ENCODE measurements around the gene KNTC1. TPM values are rescaled to one million over a fixed set of nuclear protein-coding genes. Genes with fewer than 3 reads are reported as not detected.
"Not testable (repeated sequence)": the region's sequence is repeated elsewhere in the genome, so short reads cannot be mapped to it uniquely, and the experiment has no call there.

The KNTC1 gene, protein sequence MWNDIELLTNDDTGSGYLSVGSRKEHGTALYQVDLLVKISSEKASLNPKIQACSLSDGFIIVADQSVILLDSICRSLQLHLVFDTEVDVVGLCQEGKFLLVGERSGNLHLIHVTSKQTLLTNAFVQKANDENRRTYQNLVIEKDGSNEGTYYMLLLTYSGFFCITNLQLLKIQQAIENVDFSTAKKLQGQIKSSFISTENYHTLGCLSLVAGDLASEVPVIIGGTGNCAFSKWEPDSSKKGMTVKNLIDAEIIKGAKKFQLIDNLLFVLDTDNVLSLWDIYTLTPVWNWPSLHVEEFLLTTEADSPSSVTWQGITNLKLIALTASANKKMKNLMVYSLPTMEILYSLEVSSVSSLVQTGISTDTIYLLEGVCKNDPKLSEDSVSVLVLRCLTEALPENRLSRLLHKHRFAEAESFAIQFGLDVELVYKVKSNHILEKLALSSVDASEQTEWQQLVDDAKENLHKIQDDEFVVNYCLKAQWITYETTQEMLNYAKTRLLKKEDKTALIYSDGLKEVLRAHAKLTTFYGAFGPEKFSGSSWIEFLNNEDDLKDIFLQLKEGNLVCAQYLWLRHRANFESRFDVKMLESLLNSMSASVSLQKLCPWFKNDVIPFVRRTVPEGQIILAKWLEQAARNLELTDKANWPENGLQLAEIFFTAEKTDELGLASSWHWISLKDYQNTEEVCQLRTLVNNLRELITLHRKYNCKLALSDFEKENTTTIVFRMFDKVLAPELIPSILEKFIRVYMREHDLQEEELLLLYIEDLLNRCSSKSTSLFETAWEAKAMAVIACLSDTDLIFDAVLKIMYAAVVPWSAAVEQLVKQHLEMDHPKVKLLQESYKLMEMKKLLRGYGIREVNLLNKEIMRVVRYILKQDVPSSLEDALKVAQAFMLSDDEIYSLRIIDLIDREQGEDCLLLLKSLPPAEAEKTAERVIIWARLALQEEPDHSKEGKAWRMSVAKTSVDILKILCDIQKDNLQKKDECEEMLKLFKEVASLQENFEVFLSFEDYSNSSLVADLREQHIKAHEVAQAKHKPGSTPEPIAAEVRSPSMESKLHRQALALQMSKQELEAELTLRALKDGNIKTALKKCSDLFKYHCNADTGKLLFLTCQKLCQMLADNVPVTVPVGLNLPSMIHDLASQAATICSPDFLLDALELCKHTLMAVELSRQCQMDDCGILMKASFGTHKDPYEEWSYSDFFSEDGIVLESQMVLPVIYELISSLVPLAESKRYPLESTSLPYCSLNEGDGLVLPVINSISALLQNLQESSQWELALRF (N-terminal part only)
- total RNA-seq = 26.2 TPM

DNA sequence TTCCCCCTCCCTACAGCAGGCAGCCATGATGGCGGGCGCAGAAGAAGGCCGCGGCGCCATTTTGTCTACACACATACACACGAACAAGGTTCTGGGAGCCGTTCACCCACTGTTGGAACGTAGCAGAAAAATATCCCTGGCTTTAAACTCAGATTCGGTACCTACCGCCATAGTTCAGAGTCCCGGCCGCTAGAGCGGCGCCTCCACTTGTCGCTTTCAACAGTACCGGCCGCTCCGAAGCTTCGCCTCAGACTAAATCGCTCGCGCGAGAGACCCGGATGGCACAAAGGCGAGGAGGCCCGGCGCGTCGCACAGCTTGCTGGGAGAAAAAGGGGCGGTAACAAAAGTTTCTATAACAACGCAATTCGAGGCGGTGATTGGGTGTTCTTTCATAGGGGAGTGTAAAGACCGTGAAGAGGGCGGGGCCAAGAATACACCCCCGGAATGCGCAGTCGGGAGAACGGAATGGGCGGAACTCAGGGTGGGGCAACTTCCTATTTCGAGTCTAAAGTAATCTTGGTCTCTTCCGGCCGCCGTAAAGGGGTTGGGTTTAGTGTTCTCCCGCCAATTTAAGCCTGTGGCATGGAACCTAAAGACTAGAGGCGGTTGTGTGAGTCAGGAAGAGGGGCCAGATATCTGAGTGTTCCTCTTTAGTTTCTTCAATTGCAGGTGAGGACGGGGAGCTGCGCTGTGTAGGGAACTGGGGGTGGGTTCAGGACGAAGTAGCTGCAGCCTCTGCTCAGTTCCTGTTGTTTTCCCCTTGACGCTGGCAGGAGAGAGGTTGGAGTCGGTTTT, at the start of gene KNTC1, which contains the start of gene RSRC2:
KNTC1 (plus strand) TSS at position 567 of the 795 bp plus-strand sequence. CDS start 2,815 bp downstream, outside the sequence.
RSRC2 (minus strand) TSS at position 254 of the 795 bp plus-strand sequence; CDS start at position 171, 83 bp downstream.
- Histone ChIP-seq H3K9me3 (ENCODE audit: low read depth, low read length) (no peaks in the 10 kb centered on the region), H3K4me1 (ENCODE audit: insufficient read depth, low read length) (peaks cover 41% of the 10 kb centered on the region), H3K27me3 (ENCODE audit: insufficient read depth, low read length) (no peaks in the 10 kb centered on the region), H3K4me3 (ENCODE audit: low read length) (peak within 1 kb of the TSS; percentile 100)

DNA sequence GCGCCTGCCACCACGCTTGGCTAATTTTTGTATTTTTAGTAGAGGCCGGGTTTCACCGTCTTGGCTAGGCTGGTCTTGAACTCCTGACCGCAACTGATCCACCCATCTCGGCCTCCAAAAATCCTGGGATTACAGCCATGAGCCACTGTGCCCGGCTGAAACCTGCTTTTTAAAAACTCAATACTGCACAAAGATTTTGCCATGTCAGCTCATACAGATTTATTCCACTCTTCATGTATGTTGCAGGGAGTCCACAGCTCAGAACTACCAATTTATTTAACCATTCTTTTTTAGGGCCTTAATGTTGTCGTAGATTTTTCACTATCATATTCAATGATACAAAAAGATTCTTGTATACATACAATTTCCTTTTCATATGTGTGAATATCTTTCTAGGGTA, 46.3 kb upstream of the KNTC1 start:
- Histone ChIP-seq H3K4me1 (ENCODE audit: insufficient read depth, low read length) (no peaks in the 10 kb centered on the region), H3K27me3 (ENCODE audit: insufficient read depth, low read length) (no peaks in the 10 kb centered on the region), H3K4me3 (ENCODE audit: low read length) (no peak overlapping the region), H3K9me3 (ENCODE audit: low read depth, low read length) (no peaks in the 10 kb centered on the region)

DNA sequence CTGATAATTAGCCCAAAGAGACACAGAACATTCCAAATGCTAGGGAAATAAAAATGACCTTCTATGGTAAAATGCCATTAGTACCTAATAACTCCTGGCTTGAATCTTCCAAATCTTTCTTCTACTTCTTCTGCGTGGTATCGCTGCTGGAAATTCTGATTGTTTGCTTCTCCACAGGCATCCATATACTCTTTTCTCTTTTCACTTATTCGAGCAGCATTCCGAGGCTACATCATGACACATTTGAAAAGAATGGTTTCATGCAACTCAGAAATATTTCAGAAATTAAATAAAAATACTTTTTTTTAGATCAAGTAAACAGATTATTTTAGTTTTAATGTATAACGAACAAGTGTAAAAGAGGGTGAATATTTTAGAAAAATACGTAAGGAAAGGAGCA, 45.2 kb upstream of the KNTC1 start:
- H3K4me1 ChIP-seq (ENCODE audit: insufficient read depth, low read length) = no peaks in the 10 kb centered on the region
- no peaks in the 10 kb centered on the region for H3K9me3 ChIP-seq (ENCODE audit: low read depth, low read length)
- H3K27me3 ChIP-seq (ENCODE audit: insufficient read depth, low read length) = no peaks in the 10 kb centered on the region
- H3K4me3 ChIP-seq (ENCODE audit: low read length) = no peak overlapping the region

DNA sequence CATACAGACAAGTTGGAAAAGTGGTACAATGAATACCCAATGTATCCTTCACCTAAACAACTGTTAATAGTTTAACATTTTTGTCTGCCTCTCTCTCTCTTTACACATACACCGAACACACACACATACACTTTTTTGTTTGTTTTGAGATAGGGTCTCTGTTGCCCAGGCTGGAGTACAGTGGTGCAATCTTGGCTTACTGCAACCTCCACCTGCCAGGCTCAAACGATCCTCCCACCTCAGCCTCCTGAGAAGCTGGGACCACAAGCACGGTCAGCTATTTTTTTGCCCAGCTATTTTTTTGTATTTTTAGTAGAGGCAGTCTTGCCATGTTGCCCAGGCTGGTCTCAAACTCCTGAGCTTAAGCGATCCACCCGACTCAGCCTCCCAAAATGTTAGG, 43.1 kb upstream of the KNTC1 start:
- no peaks in the 10 kb centered on the region for H3K9me3 ChIP-seq (ENCODE audit: low read depth, low read length)
- H3K4me3 ChIP-seq (ENCODE audit: low read length) = no peak overlapping the region
- H3K27me3 ChIP-seq (ENCODE audit: insufficient read depth, low read length) = no peaks in the 10 kb centered on the region
- no peaks in the 10 kb centered on the region for H3K4me1 ChIP-seq (ENCODE audit: insufficient read depth, low read length)

DNA sequence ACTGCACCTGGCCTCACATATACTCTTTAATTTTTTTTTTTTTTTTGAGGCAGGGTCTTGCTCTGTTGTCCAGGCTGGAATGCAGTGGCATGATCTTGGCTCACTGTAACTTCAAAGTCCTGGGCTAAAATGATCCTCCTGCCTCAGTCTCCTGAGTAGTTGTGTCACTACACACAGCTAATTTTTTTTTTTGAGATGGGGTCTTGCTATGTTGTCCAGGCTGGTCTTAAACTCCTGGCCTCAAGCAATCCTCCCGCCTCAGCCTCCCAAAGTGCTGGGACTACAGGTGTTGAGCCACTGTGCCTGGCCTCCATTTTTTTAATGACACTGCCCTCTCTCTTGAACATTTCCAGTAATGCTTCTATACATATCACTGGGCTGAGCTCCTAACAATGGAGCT, 42.7 kb upstream of the KNTC1 start:
- not testable (repeated sequence) for H3K9me3 ChIP-seq (ENCODE audit: low read depth, low read length); H3K4me3 ChIP-seq (ENCODE audit: low read length); H3K4me1 ChIP-seq (ENCODE audit: insufficient read depth, low read length); H3K27me3 ChIP-seq (ENCODE audit: insufficient read depth, low read length)

DNA sequence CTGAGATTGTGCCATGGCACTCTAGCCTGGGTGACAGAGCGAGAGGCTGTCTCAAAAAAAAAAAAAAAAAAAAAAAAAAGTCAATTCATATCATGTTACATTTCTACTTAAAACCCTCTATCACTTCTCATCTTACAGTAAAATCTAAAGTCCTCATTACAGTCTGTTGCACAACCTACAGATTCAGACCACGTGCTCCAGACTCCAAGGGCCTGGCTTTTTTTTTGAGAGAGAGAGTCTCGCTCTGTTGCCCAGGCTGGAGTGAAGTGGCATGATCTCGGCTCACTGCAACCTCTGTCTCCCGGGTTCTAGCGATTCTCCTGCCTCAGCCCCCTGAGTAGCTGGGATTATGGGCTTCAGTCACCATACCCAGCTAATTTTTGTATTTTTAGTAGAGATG, 40.7 kb upstream of the KNTC1 start:
- not testable (repeated sequence) for H3K27me3 ChIP-seq (ENCODE audit: insufficient read depth, low read length); H3K4me3 ChIP-seq (ENCODE audit: low read length); H3K9me3 ChIP-seq (ENCODE audit: low read depth, low read length); H3K4me1 ChIP-seq (ENCODE audit: insufficient read depth, low read length)

DNA sequence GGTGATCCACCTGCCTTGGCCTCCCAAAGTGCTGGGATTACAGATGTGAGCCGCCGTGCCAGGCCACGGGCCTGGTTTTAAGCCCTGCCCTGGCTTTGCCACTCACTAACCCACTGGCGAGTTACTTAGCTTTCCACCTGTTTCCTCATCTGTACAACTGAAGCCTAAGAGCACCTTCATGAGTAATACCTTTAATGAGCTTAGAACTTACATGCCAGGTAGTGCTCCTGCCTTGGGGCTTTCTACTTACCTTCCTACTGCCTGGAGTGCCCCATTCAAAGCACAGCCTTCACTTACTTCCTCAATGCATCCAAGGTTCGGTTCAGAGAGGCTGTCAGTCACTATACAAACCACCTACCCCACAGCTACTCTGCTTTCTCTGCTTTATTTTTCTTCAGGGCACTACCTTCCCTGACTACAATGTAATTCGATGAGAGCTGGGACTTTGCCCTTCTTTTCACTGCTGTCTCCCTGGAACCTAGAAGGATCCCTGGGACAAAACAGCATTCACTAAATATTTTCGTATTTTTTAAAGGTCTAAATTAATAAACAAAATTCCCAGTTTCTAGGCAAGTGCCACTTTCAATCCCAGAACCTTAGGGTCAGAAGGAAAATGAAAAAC, 40.1 kb upstream of the KNTC1 start:
- Histone ChIP-seq H3K4me1 (ENCODE audit: insufficient read depth, low read length) (no peaks in the 10 kb centered on the region), H3K4me3 (ENCODE audit: low read length) (no peak overlapping the region), H3K9me3 (ENCODE audit: low read depth, low read length) (no peaks in the 10 kb centered on the region), H3K27me3 (ENCODE audit: insufficient read depth, low read length) (no peaks in the 10 kb centered on the region)

DNA sequence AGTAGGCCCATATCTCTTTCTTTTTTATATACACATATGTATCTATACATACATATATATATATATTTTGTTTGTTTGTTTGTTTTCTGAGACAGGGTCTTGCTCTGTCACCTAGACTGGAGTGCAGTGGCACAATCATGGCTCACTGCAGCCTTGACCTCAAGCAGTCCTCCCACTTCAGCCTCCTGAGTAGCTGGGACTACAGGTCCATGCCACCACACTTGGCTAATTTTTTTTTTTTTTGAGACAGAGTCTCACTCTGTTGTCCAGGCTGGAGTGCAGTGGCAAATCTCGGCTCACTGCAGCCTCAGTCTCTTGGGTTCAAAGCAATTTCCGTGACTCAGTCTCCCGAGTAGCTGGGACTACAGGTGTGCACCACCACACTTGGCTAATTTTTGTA, 39.2 kb upstream of the KNTC1 start:
- H3K27me3 ChIP-seq (ENCODE audit: insufficient read depth, low read length); H3K9me3 ChIP-seq (ENCODE audit: low read depth, low read length); H3K4me1 ChIP-seq (ENCODE audit: insufficient read depth, low read length); H3K4me3 ChIP-seq (ENCODE audit: low read length): not testable (repeated sequence)

DNA sequence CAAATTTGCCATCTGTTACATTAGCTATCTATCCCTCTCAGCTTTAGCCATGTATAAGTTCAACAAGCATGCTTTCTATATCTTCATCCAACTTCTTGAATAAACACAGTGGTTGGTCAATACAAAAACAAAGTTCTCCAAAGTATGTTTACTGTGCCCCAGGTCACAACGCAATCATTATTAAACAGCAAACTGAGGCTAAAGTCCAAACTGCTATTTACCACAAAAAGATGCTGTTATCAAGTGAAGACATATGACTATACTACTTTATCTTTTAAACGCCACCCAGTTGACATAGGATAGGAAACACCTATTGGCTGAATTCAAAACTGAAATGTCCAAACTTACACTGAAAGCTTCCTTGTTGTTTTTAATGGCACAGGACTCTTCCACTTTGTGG, 38.0 kb upstream of the KNTC1 start:
- Histone ChIP-seq H3K9me3 (ENCODE audit: low read depth, low read length) (no peaks in the 10 kb centered on the region), H3K4me3 (ENCODE audit: low read length) (no peak overlapping the region), H3K27me3 (ENCODE audit: insufficient read depth, low read length) (no peaks in the 10 kb centered on the region)

DNA sequence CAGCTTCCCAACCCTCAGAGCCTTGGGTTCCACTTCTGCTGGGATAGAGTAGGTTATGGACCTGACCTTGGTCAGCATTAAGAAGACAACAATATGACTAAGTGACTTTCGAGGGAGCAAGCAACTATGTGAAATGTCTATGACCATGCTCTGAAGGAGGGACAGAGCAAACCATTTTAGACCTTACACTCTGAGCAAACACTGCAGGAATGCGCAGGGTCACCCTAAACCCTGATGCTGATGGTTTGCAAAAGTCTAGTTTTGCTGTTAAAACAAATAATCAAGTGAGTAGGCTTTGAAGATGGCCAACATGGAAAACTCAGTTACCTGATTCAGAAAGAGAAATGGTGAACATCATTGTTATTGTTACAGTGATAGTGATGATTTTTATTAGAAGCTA, 35.1 kb upstream of the KNTC1 start:
- peaks cover 5% of the 10 kb centered on the region for H3K4me1 ChIP-seq (ENCODE audit: insufficient read depth, low read length)
- no peaks in the 10 kb centered on the region for H3K9me3 ChIP-seq (ENCODE audit: low read depth, low read length)
- no peak overlapping the region for H3K4me3 ChIP-seq (ENCODE audit: low read length)
- no peaks in the 10 kb centered on the region for H3K27me3 ChIP-seq (ENCODE audit: insufficient read depth, low read length)

More for the DNA sequence above, 38.0 kb upstream of the KNTC1 start:
- H3K4me1 ChIP-seq (ENCODE audit: insufficient read depth, low read length) = no peaks in the 10 kb centered on the region

DNA sequence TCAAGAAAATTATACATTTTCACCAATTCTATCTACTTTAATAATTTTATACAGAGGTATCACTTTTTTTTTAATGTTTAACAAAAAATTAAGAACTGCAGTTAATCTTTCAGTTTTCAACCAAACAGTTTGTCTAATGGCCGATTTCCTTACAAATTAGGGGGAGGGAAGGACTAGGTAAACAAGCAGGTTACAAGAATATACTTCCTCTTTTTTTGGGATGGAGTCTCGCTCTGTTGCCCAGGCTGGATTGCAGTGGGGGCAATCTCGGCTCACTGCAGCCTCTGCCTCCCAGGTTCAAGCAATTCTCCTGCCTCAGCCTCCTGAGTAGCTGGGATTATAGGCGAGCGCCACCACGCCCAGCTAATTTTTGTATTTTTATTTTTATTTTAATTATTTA, 33.8 kb upstream of the KNTC1 start:
- not testable (repeated sequence) for H3K9me3 ChIP-seq (ENCODE audit: low read depth, low read length)

DNA sequence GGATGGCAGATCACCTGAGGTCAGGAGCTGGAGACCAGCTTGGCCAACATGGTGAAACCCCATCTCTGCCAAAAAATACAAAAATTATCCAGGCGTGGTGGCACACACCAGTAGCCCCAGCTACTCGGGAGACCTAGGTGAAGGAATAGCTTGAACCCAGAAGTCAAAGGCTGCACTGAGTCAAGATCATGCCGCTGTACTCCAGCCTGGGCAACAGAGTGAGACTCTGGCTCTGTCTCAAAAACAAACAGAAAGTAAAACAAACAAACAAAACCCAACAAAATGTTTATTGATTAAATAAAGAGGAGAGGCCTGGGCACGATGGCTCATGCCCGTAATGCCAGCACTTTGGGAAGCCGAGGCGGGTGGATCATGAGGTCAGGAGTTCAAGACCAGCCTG, 31.8 kb upstream of the KNTC1 start:
- Histone ChIP-seq H3K27me3 (ENCODE audit: insufficient read depth, low read length) (no peaks in the 10 kb centered on the region), H3K9me3 (ENCODE audit: low read depth, low read length) (no peaks in the 10 kb centered on the region), H3K4me1 (ENCODE audit: insufficient read depth, low read length) (peaks cover 28% of the 10 kb centered on the region), H3K4me3 (ENCODE audit: low read length) (no peak overlapping the region)

More for the DNA sequence above, 33.8 kb upstream of the KNTC1 start:
- H3K4me3 ChIP-seq (ENCODE audit: low read length); H3K27me3 ChIP-seq (ENCODE audit: insufficient read depth, low read length): not testable (repeated sequence)
- H3K4me1 ChIP-seq (ENCODE audit: insufficient read depth, low read length) = peaks cover 16% of the 10 kb centered on the region

DNA sequence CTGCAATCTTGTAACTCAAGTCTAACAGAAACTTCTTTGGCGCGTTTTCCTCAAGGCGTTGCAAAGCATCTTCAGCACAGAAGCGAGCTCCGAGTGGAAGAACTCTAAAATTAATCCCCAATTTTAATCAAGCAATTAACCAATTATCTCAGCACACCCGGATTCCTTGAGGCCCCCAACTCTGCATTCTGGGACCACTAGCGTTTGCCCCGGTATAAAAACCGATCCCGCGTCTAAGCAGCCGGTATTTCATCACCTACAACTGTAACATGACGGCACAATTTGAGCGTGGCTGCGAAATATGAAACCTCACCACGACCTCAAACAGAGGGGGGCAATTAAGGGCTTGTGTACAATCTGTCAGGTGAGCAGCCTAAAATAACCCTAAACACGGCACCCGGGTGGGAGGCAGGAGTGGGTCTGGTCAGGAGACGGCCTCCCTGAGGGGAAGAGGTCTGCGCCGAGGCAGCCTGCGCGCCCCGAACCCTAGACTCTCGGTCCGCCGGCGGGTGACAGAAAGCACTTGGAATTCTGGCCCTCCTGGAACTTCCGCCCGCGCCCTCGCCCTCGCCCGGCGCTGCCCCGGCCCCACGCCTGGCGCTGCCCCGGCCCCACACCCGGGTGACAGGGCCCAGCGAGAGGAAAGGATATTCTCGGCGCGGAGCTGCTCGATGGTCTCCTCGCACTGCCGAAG, 26.9 kb upstream of the KNTC1 start:
- Histone ChIP-seq H3K4me1 (ENCODE audit: insufficient read depth, low read length) (peaks cover 47% of the 10 kb centered on the region), H3K9me3 (ENCODE audit: low read depth, low read length) (no peaks in the 10 kb centered on the region), H3K27me3 (ENCODE audit: insufficient read depth, low read length) (no peaks in the 10 kb centered on the region), H3K4me3 (ENCODE audit: low read length) (peak overlapping the region; percentile 78)

All from mononuclear cell (primary cell).